K562 (cell line): ENCODE measurements around the gene ZNF273. TPM values are rescaled to one million over a fixed set of nuclear protein-coding genes. Genes with fewer than 3 reads are reported as not detected.

Experiments
- ATAC-seq: fragments of 200-7000 bp; cut with Tn5 transposase; 3 replicates; pipeline ENCODE4 v1.9.1; 2020; ENCODE audit warnings: moderate library complexity
- BruUV-seq: library from RNA; stranded (reverse); fragments of 400-500 nt; replicated peaks from 2 replicates; lab custom pipeline; 2021; lab: Mats Ljungman, UMichigan
- CTCF ChIA-PET: fragments of 300-600 bp; formaldehyde crosslinking; extraction: SDS; loops from one replicate; lab custom pipeline; 2021; ENCODE audit warnings: low intra/inter-chr PET ratio; lab: Yijun Ruan, JAX
- POLR2A ChIA-PET: fragments of 300-600, 350-650 bp; sonication (Branson Sonifier 250); formaldehyde crosslinking; extraction: SDS; loops from one replicate; lab custom pipeline; 2021; ENCODE audit warnings: antibody characterized with exemption, inconsistent platforms; lab: Yijun Ruan, JAX
- DNase-seq, 4 experiments: peaks; one replicate each; pipeline versions ENCODE4 v3.0.0 to v3.0.0-alpha.2; 2011 to 2018; ENCODE audit warnings: low spot score in 3 of 4, mixed read lengths in 3 of 4; ENCODE audit errors: extremely low read depth in 1 of 4
- FAIRE-seq: peaks from 2 replicates; lab custom pipeline; 2011; peaks lifted over from hg19 to GRCh38; lab: Jason Lieb, UNC
- H2AFZ ChIP-seq: 2 replicates; pipeline ENCODE4 v1.6.0; 2011; ENCODE audit warnings: low read depth, low read length, control low read depth, inconsistent platforms
- H3K27ac ChIP-seq: fragments of 200-600 bp; 3 replicates; pipeline ENCODE4 v1.8.0; 2011; ENCODE audit warnings: low read depth, mild to moderate bottlenecking, control low read depth, inconsistent platforms, low read length, moderate library complexity, mixed read lengths; ENCODE audit errors: extremely low read depth
- H3K27me3 ChIP-seq, 2 experiments: fragments of 300-600 bp in 1 of 2; 2 replicates in 1 of 2; 3 replicates in 1 of 2; pipeline versions ENCODE4 v1.6.0 to v1.8.0; 2011; ENCODE audit warnings: inconsistent platforms in 2 of 2, low read length in 2 of 2, mild to moderate bottlenecking in 1 of 2, mixed read lengths in 1 of 2, moderate library complexity in 1 of 2; ENCODE audit not compliant: control insufficient read depth in 2 of 2, insufficient read depth in 2 of 2
- H3K36me3 ChIP-seq: fragments of 300-600 bp; 3 replicates; pipeline ENCODE4 v1.8.0; 2011; ENCODE audit warnings: mild to moderate bottlenecking, low read length, inconsistent platforms; ENCODE audit not compliant: control insufficient read depth, insufficient read depth
- H3K4me1 ChIP-seq, 2 experiments: fragments of 200-600 bp in 1 of 2; replicated peaks in 1 of 2; 2 replicates in 1 of 2; 3 replicates in 1 of 2; pipeline versions ENCODE4 v1.5.1 to v1.8.0; 2011; ENCODE audit warnings: inconsistent platforms in 2 of 2, low read length in 2 of 2, mild to moderate bottlenecking in 1 of 2, mixed read lengths in 1 of 2, moderate library complexity in 1 of 2; ENCODE audit not compliant: control insufficient read depth in 2 of 2, insufficient read depth in 2 of 2
- H3K4me2 ChIP-seq: 2 replicates; pipeline ENCODE4 v1.6.1; 2011; ENCODE audit warnings: low read length, control low read depth, inconsistent platforms, mixed read lengths; ENCODE audit not compliant: insufficient read depth
- H3K4me3 ChIP-seq: fragments of 200-600 bp; sonication (generic), shearing (Covaris generic); 2 replicates; pipeline ENCODE4 v1.5.1; 2016; ENCODE audit warnings: control low read depth, inconsistent platforms
- H3K79me2 ChIP-seq: fragments of 200-600 bp; 3 replicates; pipeline ENCODE4 v1.8.0; 2011; ENCODE audit warnings: low read length, inconsistent platforms; ENCODE audit not compliant: control insufficient read depth, insufficient read depth
- H3K9ac ChIP-seq, 2 experiments: 2 replicates each; pipeline versions ENCODE4 v1.6.0 to v1.6.1; 2011; ENCODE audit warnings: low read depth in 2 of 2, low read length in 2 of 2, control low read depth in 1 of 2, inconsistent platforms in 1 of 2, mild to moderate bottlenecking in 1 of 2, mixed read lengths in 1 of 2; ENCODE audit not compliant: insufficient read depth in 1 of 2
- H3K9me1 ChIP-seq: one replicate; pipeline ENCODE4 v1.6.0; 2011; ENCODE audit warnings: inconsistent platforms, mild to moderate bottlenecking, low read length, moderate library complexity; ENCODE audit not compliant: control insufficient read depth, insufficient read depth
- H3K9me3 ChIP-seq: replicated peaks from 2 replicates; pipeline ENCODE4 v1.5.1; 2011; ENCODE audit warnings: low read depth, low read length, inconsistent platforms; ENCODE audit not compliant: control insufficient read depth, insufficient read depth
- H4K20me1 ChIP-seq: replicated peaks from 2 replicates; pipeline ENCODE4 v1.6.1; 2011; ENCODE audit warnings: low read length, inconsistent platforms, mixed read lengths; ENCODE audit not compliant: control insufficient read depth, insufficient read depth
- BHLHE40 ChIP-seq: IDR thresholded peaks from 2 replicates; pipeline ENCODE4 v1.6.1; 2011; ENCODE audit warnings: low read length, improper control_type of control experiment
- BRF2 ChIP-seq: IDR thresholded peaks from 3 replicates; pipeline ENCODE4 v1.6.1; 2011; ENCODE audit warnings: borderline replicate concordance, mild to moderate bottlenecking; ENCODE audit not compliant: insufficient read length, insufficient read depth
- CBX3 ChIP-seq, 2 experiments: IDR thresholded peaks; 1 replicate in 1 of 2; 2 replicates in 1 of 2; pipeline ENCODE4 v1.6.1; 2012; ENCODE audit warnings: inconsistent platforms in 2 of 2, low read length in 2 of 2, borderline replicate concordance in 1 of 2, control low read depth in 1 of 2
- CHD1 ChIP-seq: fragments of 200-600 bp; sonication (generic); IDR thresholded peaks from one replicate; pipeline ENCODE4 v1.6.1; 2012; ENCODE audit warnings: mild to moderate bottlenecking, moderate library complexity, low read length, inconsistent platforms
- DACH1 ChIP-seq: fragments of 450-650 bp; IDR thresholded peaks from 2 replicates; pipeline ENCODE4 v1.6.1; 2018; ENCODE audit not compliant: partially characterized antibody
- FOSL1 ChIP-seq: fragments of 200-800 bp; sonication (Bioruptor generic); conservative IDR thresholded peaks from 2 replicates; pipeline ENCODE4 v1.6.1; 2016; ENCODE audit warnings: missing genetic modification characterization, missing compliant biosample characterization
- HIVEP1 ChIP-seq: fragments of 250-450 bp; sonication (Bioruptor Pico); IDR thresholded peaks from 2 replicates; pipeline ENCODE4 v1.4.0; 2020; ENCODE audit warnings: mild to moderate bottlenecking
- NR2C1 ChIP-seq, 2 experiments: fragments of 450-650 bp; IDR thresholded peaks; 2 replicates each; pipeline ENCODE4 v1.6.1; 2017; ENCODE audit warnings: mild to moderate bottlenecking in 2 of 2, antibody characterized with exemption in 1 of 2, inconsistent platforms in 1 of 2, missing compliant biosample characterization in 1 of 2, missing genetic modification characterization in 1 of 2
- POLR3A ChIP-seq: IDR thresholded peaks from 2 replicates; pipeline ENCODE4 v1.6.1; 2011; ENCODE audit warnings: borderline replicate concordance, mild to moderate bottlenecking, moderate library complexity; ENCODE audit not compliant: insufficient read length, insufficient read depth; ENCODE audit errors: extremely low read depth
- RBM15 ChIP-seq: fragments of 200-400 bp; formaldehyde crosslinking; IDR thresholded peaks from 2 replicates; pipeline ENCODE4 v1.6.1; 2018; ENCODE audit warnings: mild to moderate bottlenecking, low read length, moderate library complexity; ENCODE audit not compliant: insufficient read depth
- TFE3 ChIP-seq: fragments of 450-650 bp; formaldehyde crosslinking; IDR thresholded peaks from 2 replicates; pipeline ENCODE4 v1.4.0; 2020; ENCODE audit warnings: mild to moderate bottlenecking, mixed read lengths
- ZC3H4 ChIP-seq: sonication (generic); formaldehyde crosslinking; IDR thresholded peaks from 2 replicates; pipeline ENCODE4 v1.9.0; 2021; ENCODE audit warnings: missing genetic modification reagents, borderline replicate concordance
- WGBS: fragments of 100-300 bp; shearing (Covaris generic); methylation state at CpG from one replicate; pipeline ENCODE4 v1.1.6; 2016; ENCODE audit warnings: low coverage, mixed read lengths; ENCODE audit not compliant: insufficient coverage; ENCODE audit errors: missing lambda C conversion rate; 5-methylcytosine and 5-hydroxymethylcytosine counted together
- in situ Hi-C: fragments of 300-500 bp; cut with MboI; formaldehyde crosslinking; loops from 4 replicates; pipeline ENCODE4 v1.15.0; 2018; ENCODE audit warnings: inconsistent platforms, mixed read lengths
- intact Hi-C: fragments of 100-400 bp; cut with micrococcal nuclease; formaldehyde crosslinking; loops from 2 replicates; pipeline ENCODE4 v1.14.2; 2022
- polyA plus RNA-seq, 8 experiments: library from polyadenylated mRNA; depleted of rRNA in 4 of 8; stranded (reverse) in 5 of 8; unstranded in 3 of 8; fragments of >200 nt; fragmentation: Nextera tagmentation in 2 of 8; fragmentation: Illumina TruSeq in 1 of 8; extraction: Ambion mirVana in 2 of 8; extraction: Trizol in 1 of 8; gene quantifications; 2 replicates each; pipeline versions ENCODE4 v1.2.1 to v1.2.3, GENCODE V29; 2011 to 2014; ENCODE audit warnings: inconsistent platforms in 1 of 8, missing spikeins in 1 of 8
- total RNA-seq, 7 experiments: library from RNA; depleted of rRNA in 6 of 7; stranded (reverse); fragments of >200 nt in 6 of 7; fragmentation: Illumina TruSeq in 2 of 7; extraction: Trizol in 2 of 7; gene quantifications; 2 replicates each; pipeline versions ENCODE4 v1.2.1 to v1.2.3, GENCODE V29; 2011 to 2021; ENCODE audit warnings: low replicate concordance in 1 of 7
- TF ChIP-seq, protein P1 (sequence below), 2 experiments: fragments of 450-650 bp in 1 of 2; sonication (generic) in 1 of 2; formaldehyde crosslinking in 1 of 2; IDR thresholded peaks in 1 of 2; conservative IDR thresholded peaks in 1 of 2; 2 replicates each; pipeline versions ENCODE4 v1.6.1 to v1.8.1; 2016 to 2023; ENCODE audit warnings: mild to moderate bottlenecking in 2 of 2, moderate library complexity in 2 of 2, inconsistent platforms in 1 of 2, missing genetic modification reagents in 1 of 2

ZNF273 gene
- total and polyA plus RNA-seq, 9 of the 15 experiments (the other 6 are each of a cell fraction or from before 2014, with no cell fraction given), result 13.3 to 37.0 (median 20.7) TPM

DNA sequence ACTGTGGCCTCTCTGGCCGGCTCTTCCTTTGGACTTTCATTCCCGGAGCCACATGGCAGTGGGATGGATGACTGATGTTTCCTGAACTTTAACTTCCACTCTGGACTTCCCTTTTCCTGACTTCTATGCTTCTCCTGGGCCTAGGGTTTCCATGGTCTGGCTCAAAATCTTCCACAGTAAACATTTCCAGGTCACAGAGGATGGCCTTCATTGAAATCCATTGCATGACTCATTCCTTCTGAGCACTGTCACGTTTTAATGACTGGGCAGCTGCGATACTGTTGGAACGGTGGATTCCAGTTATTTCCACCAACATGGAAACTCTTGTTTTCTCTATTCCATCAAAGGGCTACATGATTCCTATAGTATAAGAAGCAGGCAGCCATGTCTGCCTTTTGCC is 24.4 kb upstream of the ZNF273 start:
- Histone ChIP-seq H3K4me1 (peaks cover 0 to 10% of the 10 kb centered on the region in 2 experiments; a peak in 1 of 5 replicates), H3K27me3 (no peaks in the 10 kb centered on the region; a peak in 1 of 5 replicates), H2AFZ (no peak overlapping the region), H3K9me1 (no peaks in the 10 kb centered on the region), H3K27ac (no peak overlapping the region), H4K20me1 (no peaks in the 10 kb centered on the region), H3K36me3 (no peaks in the 10 kb centered on the region), H3K9me3 (peaks cover 35% of the 10 kb centered on the region), H3K9ac (no peak overlapping the region), H3K4me3 (no peak overlapping the region), H3K79me2 (no peaks in the 10 kb centered on the region), H3K4me2 (no peak overlapping the region)
- no peak for ATAC-seq
- FAIRE-seq, result no peak
- CTCF ChIA-PET, result no interaction called here
- POLR2A ChIA-PET, result interaction anchor here (0.6 kb wide), 1 partner anchor 29 kb away, joined by 3 read pairs; no protein-coding TSS in a partner anchor
- in situ Hi-C loops (no loop called here), intact Hi-C loops (no loop called here)
- BruUV-seq, result no TSS peak
- TF ChIP-seq BHLHE40 (peak; percentile 66; the same call in 1 of the 2 replicates), POLR3A (no peak), CBX3 (IDR thresholded peaks at IDR 0.05; ENCODE audit: borderline replicate concordance in 1 of 2, low read length in 2 of 2) (0 out of 3 replicates have a peak, but pooled peaks of 1 of the 2 experiments have one; percentile 13), TFE3 (CRISPR knock-in tag) (no peak), ZC3H4 (no peak), NR2C1 (IDR thresholded peaks at IDR 0.05) (peak; percentile 21; the same call in 1 of the 2 replicates), NR2C1 (tag; IDR thresholded peaks at IDR 0.05) (no peak), BRF2 (no peak), CHD1 (no peak), FOSL1 (tag) (peak; percentile 58), RBM15 (no peak), HIVEP1 (no peak), DACH1 (no peak)
- TF ChIP-seq, protein P1, sequence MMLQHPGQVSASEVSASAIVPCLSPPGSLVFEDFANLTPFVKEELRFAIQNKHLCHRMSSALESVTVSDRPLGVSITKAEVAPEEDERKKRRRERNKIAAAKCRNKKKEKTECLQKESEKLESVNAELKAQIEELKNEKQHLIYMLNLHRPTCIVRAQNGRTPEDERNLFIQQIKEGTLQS (IDR thresholded peaks at IDR 0.05), result peak; percentile 46
- TF ChIP-seq, protein P1 (CRISPR knock-in tag; conservative IDR thresholded peaks at IDR 0.05), result no peak
- WGBS, result 33% methylated on average over 5 of the region's 5 CpGs
- DNase-seq, result peak in 1 of 4 experiments; percentile 5
